SW 1271 (cell line): Measurements from ENCODE around the gene ACR.

ENCODE experiments used
- DNase-seq, 2 experiments: peaks; one replicate each; lab custom pipeline; 2025; lab: John Stamatoyannopoulos, UW

Gene ACR

GRCh38 chr22:50702821-50703725 lies 34.9 kb upstream of the ACR start:
- DNase-seq: no peak

GRCh38 chr22:50703726-50704509 lies 34.1 kb upstream of the ACR start:
- no peak for DNase-seq

GRCh38 chr22:50704510-50705218 lies 33.3 kb upstream of the ACR start:
- DNase-seq: no peak

- no peak for DNase-seq
Observed at GRCh38 chr22:50705219-50705691, 32.7 kb upstream of the ACR start.

GRCh38 chr22:50705851-50706351 lies 32.1 kb upstream of the ACR start:
- no peak for DNase-seq

- DNase-seq: no peak
Observed at GRCh38 chr22:50706481-50707125, 31.4 kb upstream of the ACR start.

GRCh38 chr22:50708474-50708873 lies 29.5 kb upstream of the ACR start:
- DNase-seq: no peak

- DNase-seq: no peak
Observed at GRCh38 chr22:50708996-50709395, 29.0 kb upstream of the ACR start.

- DNase-seq: no peak
Observed at GRCh38 chr22:50710221-50710620, 27.8 kb upstream of the ACR start.

- no peak for DNase-seq
Observed at GRCh38 chr22:50710886-50711285, 27.1 kb upstream of the ACR start.

- DNase-seq: no peak
Observed at GRCh38 chr22:50711446-50712340, 26.3 kb upstream of the ACR start.

GRCh38 chr22:50712341-50713007 lies 25.5 kb upstream of the ACR start:
- no peak for DNase-seq

- no peak for DNase-seq
Observed at GRCh38 chr22:50713008-50713385, 25.0 kb upstream of the ACR start.

- no peak for DNase-seq
Observed at GRCh38 chr22:50713571-50714056, 24.4 kb upstream of the ACR start.

GRCh38 chr22:50714150-50714549 lies 23.9 kb upstream of the ACR start:
- DNase-seq: no peak

GRCh38 chr22:50714631-50715179 lies 23.3 kb upstream of the ACR start:
- no peak for DNase-seq

GRCh38 chr22:50715250-50715649 lies 22.8 kb upstream of the ACR start:
- DNase-seq: no peak

- DNase-seq: no peak
Observed at GRCh38 chr22:50715776-50716175, 22.2 kb upstream of the ACR start.

- no peak for DNase-seq
Observed at GRCh38 chr22:50716290-50717024, 21.5 kb upstream of the ACR start.
